A673 (cell line): ENCODE results near the gene SLC25A19. TPM values are rescaled to one million over a fixed set of nuclear protein-coding genes. Genes with fewer than 3 reads are reported as not detected.

Experiments used
- Bru-seq: library from RNA; stranded (reverse); fragments of 400-500 nt; gene quantifications from one replicate; lab custom pipeline; 2021; lab: Mats Ljungman, UMichigan
- BruChase-seq, 2 experiments: library from RNA; stranded (reverse); fragments of 400-500 nt; gene quantifications; one replicate each; lab custom pipeline; 2021; lab: Mats Ljungman, UMichigan
- BruUV-seq: library from RNA; stranded (reverse); fragments of 400-500 nt; replicated peaks from 2 replicates; lab custom pipeline; 2021; lab: Mats Ljungman, UMichigan
- CTCF ChIA-PET: fragments of 300-600 bp; sonication (Branson Sonifier 250); formaldehyde crosslinking; loops from one replicate; lab custom pipeline; 2022; ENCODE audit warnings: antibody characterized with exemption; lab: Charles Lee
- POLR2A ChIA-PET: fragments of 300-600 bp; sonication (Branson Sonifier 250); formaldehyde crosslinking; loops from one replicate; lab custom pipeline; 2022; ENCODE audit warnings: antibody characterized with exemption; ENCODE audit not compliant: low non-redundant PET; lab: Charles Lee
- DNase-seq: peaks from one replicate; pipeline ENCODE4 v3.0.0-alpha.2; 2015; ENCODE audit warnings: low spot score
- H3K27ac ChIP-seq: fragments of 200-600 bp; sonication (generic); 2 replicates; pipeline ENCODE4 v1.5.1; 2016; ENCODE audit warnings: mixed run types, low read depth, mild to moderate bottlenecking, mixed read lengths, antibody characterized with exemption, low read length; ENCODE audit not compliant: poor library complexity, severe bottlenecking
- H3K27me3 ChIP-seq: fragments of 200-600 bp; sonication (generic); replicated peaks from 2 replicates; pipeline ENCODE4 v1.6.1; 2017; ENCODE audit warnings: mixed run types, low read depth, mild to moderate bottlenecking, mixed read lengths, antibody characterized with exemption, low read length; ENCODE audit not compliant: insufficient read depth, poor library complexity
- H3K36me3 ChIP-seq: fragments of 200-600 bp; sonication (generic); 2 replicates; pipeline ENCODE4 v1.6.1; 2016; ENCODE audit warnings: mixed run types, mild to moderate bottlenecking, mixed read lengths, antibody characterized with exemption, low read length; ENCODE audit not compliant: insufficient read depth, poor library complexity, severe bottlenecking
- H3K4me1 ChIP-seq: fragments of 200-600 bp; sonication (generic); 2 replicates; pipeline ENCODE4 v1.6.1; 2017; ENCODE audit warnings: mixed run types, mild to moderate bottlenecking, mixed read lengths, antibody characterized with exemption, low read length; ENCODE audit not compliant: insufficient read depth, poor library complexity, severe bottlenecking
- H3K4me3 ChIP-seq: fragments of 200-600 bp; sonication (generic); 2 replicates; pipeline ENCODE4 v1.5.1; 2016; ENCODE audit warnings: low read depth, mixed run types, mild to moderate bottlenecking, mixed read lengths, low read length; ENCODE audit not compliant: poor library complexity, severe bottlenecking
- H3K9me3 ChIP-seq: fragments of 200-600 bp; sonication (generic); 2 replicates; pipeline ENCODE4 v1.6.1; 2016; ENCODE audit warnings: mixed run types, low read depth, mild to moderate bottlenecking, mixed read lengths, antibody characterized with exemption, low read length; ENCODE audit not compliant: poor library complexity, severe bottlenecking
- EZH2 ChIP-seq: fragments of 200-600 bp; sonication (generic); IDR thresholded peaks from 2 replicates; pipeline ENCODE4 v1.6.1; 2017; ENCODE audit warnings: borderline replicate concordance, low read depth, mild to moderate bottlenecking, mixed read lengths, antibody characterized with exemption, low read length; ENCODE audit not compliant: poor library complexity, severe bottlenecking
- intact Hi-C: fragments of 100-400 bp; cut with micrococcal nuclease; formaldehyde crosslinking; loops from one replicate; pipeline ENCODE4 v1.10.0; 2022; ENCODE audit not compliant: unreplicated experiment
- long read RNA-seq: library from polyadenylated mRNA; stranded (forward); transcript quantifications from one replicate; pipeline ENCODE4 v2.0.0, GENCODE V29; 2022
- total RNA-seq: library from RNA; stranded (reverse); gene quantifications from 2 replicates; pipeline ENCODE4 v1.2.3, GENCODE V29; 2021
- TF ChIP-seq, protein P1 (sequence below): fragments of 300-800, 200-600 bp; sonication (generic); conservative IDR thresholded peaks from 2 replicates; pipeline ENCODE4 v1.5.1; 2017; ENCODE audit warnings: low read depth, mild to moderate bottlenecking, antibody characterized with exemption, low read length, moderate library complexity, mixed read lengths

SLC25A19 gene
- total RNA-seq (40.0 and 45.0 TPM in 2 replicates), Bru-seq, nascent RNA (percentile 55 among the genes with signal in this experiment), BruChase-seq, experiment 1, labeled RNA remaining after a 2-hour chase (percentile 58 among the genes with signal in this experiment), BruChase-seq, experiment 2, labeled RNA remaining after a 6-hour chase (percentile 63 among the genes with signal in this experiment)
- long read RNA-seq, transcript SLC25A19-210 (8 exons, 1,554 nt) = minor isoform, 19 of 72 reads
- long read RNA-seq, transcript SLC25A19-204 (8 exons, 1,587 nt) = minor isoform, 6 of 72 reads
- long read RNA-seq, transcript SLC25A19-205 (7 exons, 1,496 nt) = major isoform, 21 of 72 reads
- long read RNA-seq, partial matches to known transcripts = 4 of 72 reads
- long read RNA-seq, other reads (novel, unspliced or antisense) = 19 of 72 reads

DNA sequence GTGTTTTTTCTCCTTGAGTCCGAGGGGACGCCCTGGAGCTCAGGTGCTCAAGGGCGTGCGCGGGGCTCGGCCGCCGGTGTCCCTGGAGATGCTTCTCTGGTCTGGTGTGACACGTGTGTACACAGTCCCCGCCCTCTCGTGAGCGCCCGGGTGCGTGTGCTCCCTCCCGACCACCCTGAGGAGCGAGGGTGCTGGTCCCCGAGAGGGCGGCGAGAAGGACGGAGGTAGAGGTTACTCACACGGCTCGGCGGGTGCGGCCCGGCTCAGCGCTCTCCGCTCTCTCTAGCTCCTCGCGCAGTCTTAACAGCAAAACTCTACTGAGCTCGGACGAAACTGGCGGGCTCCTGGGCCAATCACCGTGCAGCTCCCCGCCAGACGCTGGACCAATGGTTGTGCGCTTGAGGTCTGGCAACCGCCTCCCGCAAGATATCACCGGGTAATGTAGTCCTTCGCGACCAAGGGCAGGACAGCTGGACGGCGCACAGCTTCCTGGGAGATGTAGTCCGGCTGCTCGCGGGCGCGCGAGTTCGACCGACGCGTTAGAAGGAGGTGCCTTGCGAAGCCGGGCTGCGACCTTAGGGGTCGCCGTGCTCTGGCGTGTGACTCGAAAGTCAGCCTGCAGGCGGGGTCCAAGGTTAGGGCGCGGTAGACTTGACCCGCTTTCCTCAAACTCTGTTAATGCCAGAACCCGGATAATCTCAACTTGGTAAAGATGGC is at the start of gene SLC25A19:
Gene SLC25A19, minus strand, starts transcription at position 319 of the 717 bp plus-strand sequence. CDS start 2,669 bp downstream, outside the sequence.
- peak; percentile 99 for DNase-seq
- CTCF ChIA-PET = interaction anchor here (0.7 to 1.4 kb wide), 2 partner anchors 18 to 34 kb away, joined by 15 to 16 read pairs; partner anchors contain the start of gene MIF4GD
- H3K27ac ChIP-seq = peak within 1 kb of the TSS; percentile 90
- intact Hi-C loops = no loop called here
- POLR2A ChIA-PET = interaction anchor here (0.6 to 1.4 kb wide), 2 partner anchors 18 to 39 kb away, joined by 5 read pairs; partner anchors contain the start of gene MIF4GD
- H3K4me3 ChIP-seq = peak within 1 kb of the TSS; percentile 87
- no peaks in the 10 kb centered on the region for H3K27me3 ChIP-seq
- no peak for TF ChIP-seq EZH2
- TF ChIP-seq, protein P1, sequence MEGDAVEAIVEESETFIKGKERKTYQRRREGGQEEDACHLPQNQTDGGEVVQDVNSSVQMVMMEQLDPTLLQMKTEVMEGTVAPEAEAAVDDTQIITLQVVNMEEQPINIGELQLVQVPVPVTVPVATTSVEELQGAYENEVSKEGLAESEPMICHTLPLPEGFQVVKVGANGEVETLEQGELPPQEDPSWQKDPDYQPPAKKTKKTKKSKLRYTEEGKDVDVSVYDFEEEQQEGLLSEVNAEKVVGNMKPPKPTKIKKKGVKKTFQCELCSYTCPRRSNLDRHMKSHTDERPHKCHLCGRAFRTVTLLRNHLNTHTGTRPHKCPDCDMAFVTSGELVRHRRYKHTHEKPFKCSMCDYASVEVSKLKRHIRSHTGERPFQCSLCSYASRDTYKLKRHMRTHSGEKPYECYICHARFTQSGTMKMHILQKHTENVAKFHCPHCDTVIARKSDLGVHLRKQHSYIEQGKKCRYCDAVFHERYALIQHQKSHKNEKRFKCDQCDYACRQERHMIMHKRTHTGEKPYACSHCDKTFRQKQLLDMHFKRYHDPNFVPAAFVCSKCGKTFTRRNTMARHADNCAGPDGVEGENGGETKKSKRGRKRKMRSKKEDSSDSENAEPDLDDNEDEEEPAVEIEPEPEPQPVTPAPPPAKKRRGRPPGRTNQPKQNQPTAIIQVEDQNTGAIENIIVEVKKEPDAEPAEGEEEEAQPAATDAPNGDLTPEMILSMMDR = no peak
- H3K36me3 ChIP-seq = peaks cover 13% of the 10 kb centered on the region
- no peaks in the 10 kb centered on the region for H3K9me3 ChIP-seq
- no TSS peak for BruUV-seq
- H3K4me1 ChIP-seq = no peaks in the 10 kb centered on the region

DNA sequence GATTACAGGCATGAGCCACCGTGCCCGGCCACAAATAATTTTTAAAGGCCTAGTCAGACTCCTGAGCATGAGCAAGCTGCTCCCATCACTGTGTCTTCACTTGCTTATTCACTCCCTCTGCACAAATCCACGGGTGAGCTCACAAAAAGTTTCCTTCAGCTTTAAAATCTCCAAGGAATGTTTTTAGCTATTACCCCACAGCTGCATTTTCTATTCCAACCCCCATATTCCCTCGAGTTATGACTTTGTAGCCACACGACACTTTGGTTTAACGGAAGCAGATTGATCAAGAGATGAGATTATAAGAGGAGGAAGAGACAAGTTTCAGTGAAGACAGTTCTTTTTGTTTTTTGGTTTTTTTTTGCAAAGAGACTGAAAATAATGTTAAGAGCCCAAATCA is 49.1 kb upstream of the SLC25A19 start:
- DNase-seq = no peak
- Histone ChIP-seq H3K4me3 (no peak overlapping the region), H3K9me3 (no peaks in the 10 kb centered on the region), H3K27me3 (no peaks in the 10 kb centered on the region), H3K27ac (peak overlapping the region; percentile 29), H3K4me1 (peaks cover 22% of the 10 kb centered on the region), H3K36me3 (no peaks in the 10 kb centered on the region)
- intact Hi-C loops = no loop called here
- ChIA-PET POLR2A (no interaction called here), CTCF (no interaction called here)
- BruUV-seq = no TSS peak
- TF ChIP-seq, protein P1 = no peak
- no peak for TF ChIP-seq EZH2

DNA sequence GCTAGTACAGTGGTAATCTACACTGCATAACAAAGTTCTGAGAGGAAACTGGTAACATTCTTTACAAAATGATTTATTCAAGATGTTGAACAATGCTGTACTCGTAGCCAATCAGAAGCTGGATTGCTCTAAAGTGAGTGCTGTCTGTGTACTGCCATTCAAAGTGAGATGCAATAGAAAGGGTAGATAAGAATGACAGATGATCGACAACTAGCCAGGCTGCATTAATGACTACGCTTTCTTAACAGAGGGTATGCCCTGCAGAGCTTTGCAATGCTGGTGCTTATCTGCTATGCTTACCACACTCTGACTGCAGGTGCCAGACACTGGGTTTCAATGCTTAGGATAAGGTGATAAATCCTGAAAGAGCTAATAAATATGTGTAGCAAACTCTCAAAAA is 46.1 kb upstream of the SLC25A19 start:
- intact Hi-C loops = no loop called here
- ChIA-PET POLR2A (no interaction called here), CTCF (interaction anchor here (1.1 kb wide), 1 partner anchor 12 kb away, joined by 17 read pairs; no protein-coding TSS in a partner anchor)
- Histone ChIP-seq H3K4me1 (peaks cover 6% of the 10 kb centered on the region), H3K27ac (no peak overlapping the region), H3K4me3 (no peak overlapping the region), H3K36me3 (no peaks in the 10 kb centered on the region), H3K27me3 (no peaks in the 10 kb centered on the region), H3K9me3 (no peaks in the 10 kb centered on the region)
- no peak for TF ChIP-seq EZH2
- TF ChIP-seq, protein P1 = no peak
- no TSS peak for BruUV-seq
- no peak for DNase-seq
